Adrenal gland (tissue), 19 donors: Measurements from ENCODE around the gene IFIT1. TPM values are rescaled to one million over a fixed set of nuclear protein-coding genes. Genes with fewer than 3 reads are reported as not detected.

Experiments used
- DNase-seq, 7 donors: peaks; one replicate each; pipeline ENCODE4 v3.0.0-alpha.2; 2019 to 2020
- H3K27ac ChIP-seq, 5 donors: fragments of 200-600 bp; sonication (generic) in 4 of 5; 1 replicate in 3 of 5; 2 replicates in 2 of 5; pipeline versions ENCODE4 v1.5.1 to v1.8.0; 2016 to 2020; ENCODE audit warnings: mild to moderate bottlenecking in 1 of 5
- H3K27me3 ChIP-seq: fragments of 200-600 bp; 2 replicates; pipeline ENCODE4 v1.8.0; 2021
- H3K36me3 ChIP-seq, 2 donors: fragments of 200-600 bp; replicated peaks in 1 of 2; 1 replicate in 1 of 2; 2 replicates in 1 of 2; pipeline versions ENCODE4 v1.5.1 to v1.8.0; 2018 to 2022
- H3K4me1 ChIP-seq, 2 donors: fragments of 200-600 bp; replicated peaks in 1 of 2; 1 replicate in 1 of 2; 2 replicates in 1 of 2; pipeline versions ENCODE4 v1.5.1 to v1.8.0; 2018 to 2021
- H3K4me3 ChIP-seq, 4 donors: fragments of 200-600 bp; sonication (generic) in 3 of 4; one replicate each; pipeline ENCODE4 v1.5.1; 2016 to 2018
- H3K9me3 ChIP-seq, 3 donors: fragments of 200-600 bp; sonication (generic) in 1 of 3; replicated peaks in 1 of 3; 1 replicate in 2 of 3; 2 replicates in 1 of 3; pipeline versions ENCODE4 v1.5.1 to v1.8.0; 2016 to 2021
- POLR2A ChIP-seq, 2 donors: fragments of 450-650 bp; IDR thresholded peaks; one replicate each; pipeline ENCODE4 v1.6.1; 2017; ENCODE audit warnings: antibody characterized with exemption in 2 of 2, mild to moderate bottlenecking in 2 of 2, moderate library complexity in 1 of 2
- WGBS, 4 donors: extraction: QIAGEN DNeasy Blood & Tissue Kit in 2 of 4; methylation state at CpG; one replicate each; pipeline versions ENCODE4 v1.1.5 to v1.1.7; 2013 to 2017; 5-methylcytosine and 5-hydroxymethylcytosine counted together
- intact Hi-C, 2 donors: fragments of 100-400 bp; cut with DNase I; formaldehyde crosslinking; loops; one replicate each; pipeline versions ENCODE4 v1.14.1 to v1.15.0; 2022 to 2023
- long read RNA-seq, 10 donors: library from polyadenylated mRNA in 3 of 10; unstranded in 2 of 10; stranded (forward) in 1 of 10; transcript quantifications; one replicate each; pipeline ENCODE4 v2.0.0 and lab custom pipeline, GENCODE V29; 2021 to 2026
- polyA plus RNA-seq, 3 donors: library from polyadenylated mRNA; stranded (reverse); fragments of 200-250 nt in 2 of 3; fragments of 350-450 nt in 1 of 3; fragmentation: Illumina TruSeq in 1 of 3; extraction: RNeasy Lipid Tissue Mini Kit (QIAGEN cat#74804) in 1 of 3; gene quantifications; one replicate each; pipeline ENCODE4 v1.2.3, GENCODE V29; 2013 to 2014
- total RNA-seq, 9 donors: library from RNA; depleted of rRNA in 4 of 9; stranded (reverse); fragments of >200 nt in 4 of 9; fragments of 120-200 nt in 1 of 9; fragmentation: NEBNext Ultra II Directional in 1 of 9; extraction: Animal tissue kit (Norgen Biotek cat#: 25700) in 1 of 9; gene quantifications; one replicate each; pipeline versions ENCODE4 v1.1.0 to v1.2.4, GENCODE V29; 2013 to 2023
- TF ChIP-seq, protein P1 (sequence below), 6 experiments: fragments of 450-650 bp in 4 of 6; fragments of 200-600 bp in 2 of 6; sonication (generic) in 1 of 6; IDR thresholded peaks; 1 replicate in 5 of 6; 2 replicates in 1 of 6; pipeline versions ENCODE4 v1.5.1 to v1.8.0; 2016 to 2021; ENCODE audit warnings: antibody characterized with exemption in 6 of 6, mild to moderate bottlenecking in 2 of 6, moderate library complexity in 1 of 6
- donor health status: healthy with polysubstance abuse.
- donor health status: Bipolar disorder and iron deficiency.
- donor health status: DM: yes; HTN: yes; CAD: no.
- donor health status: DM: no; HTN: no; CAD: no.
- donor health status: DM: no; HTN: no; CAD: no.
- donor health status: DM: yes; HTN: yes; CAD: no.

Gene IFIT1, protein sequence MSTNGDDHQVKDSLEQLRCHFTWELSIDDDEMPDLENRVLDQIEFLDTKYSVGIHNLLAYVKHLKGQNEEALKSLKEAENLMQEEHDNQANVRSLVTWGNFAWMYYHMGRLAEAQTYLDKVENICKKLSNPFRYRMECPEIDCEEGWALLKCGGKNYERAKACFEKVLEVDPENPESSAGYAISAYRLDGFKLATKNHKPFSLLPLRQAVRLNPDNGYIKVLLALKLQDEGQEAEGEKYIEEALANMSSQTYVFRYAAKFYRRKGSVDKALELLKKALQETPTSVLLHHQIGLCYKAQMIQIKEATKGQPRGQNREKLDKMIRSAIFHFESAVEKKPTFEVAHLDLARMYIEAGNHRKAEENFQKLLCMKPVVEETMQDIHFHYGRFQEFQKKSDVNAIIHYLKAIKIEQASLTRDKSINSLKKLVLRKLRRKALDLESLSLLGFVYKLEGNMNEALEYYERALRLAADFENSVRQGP
- total RNA-seq = 10 to 100 TPM; 20.9 to 85.7 (median 62.3) TPM
- 100 to 1,000 TPM in 1 of 3 donors, 10 to 100 TPM in 2; 24.8 to 168 (median 32.8) TPM for polyA plus RNA-seq
- long read RNA-seq, donor 1, transcript IFIT1-201 (2 exons, 1,880 nt) = major isoform, 22 of 22 reads
- long read RNA-seq, donor 1, partial matches to known transcripts = 0 of 22 reads
- long read RNA-seq, donor 1, other reads (novel, unspliced or antisense) = 0 of 22 reads
- long read RNA-seq, donor 2, transcript IFIT1-201 (2 exons, 1,880 nt) = major isoform, 12 of 12 reads
- long read RNA-seq, donor 2, partial matches to known transcripts = 0 of 12 reads
- long read RNA-seq, donor 2, other reads (novel, unspliced or antisense) = 0 of 12 reads
- long read RNA-seq, donor 3, full-length matches to known transcripts = 18 of 32 reads
- long read RNA-seq, donor 3, partial matches to known transcripts = 14 of 32 reads
- long read RNA-seq, donor 3, other reads (novel, unspliced or antisense) = 0 of 32 reads
- long read RNA-seq, donor 4, transcript IFIT1-201 (2 exons, 1,880 nt) = major isoform, 99 of 106 reads
- long read RNA-seq, donor 4, partial matches to known transcripts = 0 of 106 reads
- long read RNA-seq, donor 4, other reads (novel, unspliced or antisense) = 7 of 106 reads
- long read RNA-seq, donor 5, transcript IFIT1-201 (2 exons, 1,880 nt) = major isoform, 123 of 133 reads
- long read RNA-seq, donor 5, partial matches to known transcripts = 4 of 133 reads
- long read RNA-seq, donor 5, other reads (novel, unspliced or antisense) = 6 of 133 reads
- long read RNA-seq, donor 6, transcript IFIT1-201 (2 exons, 1,880 nt) = major isoform, 53 of 60 reads
- long read RNA-seq, donor 6, partial matches to known transcripts = 4 of 60 reads
- long read RNA-seq, donor 6, other reads (novel, unspliced or antisense) = 3 of 60 reads
- long read RNA-seq, donor 7, partial matches to known transcripts = 0 of 3 reads
- long read RNA-seq, donor 7, other reads (novel, unspliced or antisense) = 0 of 3 reads
- long read RNA-seq, donor 8, transcript IFIT1-201 (2 exons, 1,880 nt) = major isoform, 17 of 17 reads
- long read RNA-seq, donor 8, partial matches to known transcripts = 0 of 17 reads
- long read RNA-seq, donor 8, other reads (novel, unspliced or antisense) = 0 of 17 reads
- long read RNA-seq, donor 9, transcript IFIT1-201 (2 exons, 1,880 nt) = major isoform, 22 of 38 reads
- long read RNA-seq, donor 9, partial matches to known transcripts = 16 of 38 reads
- long read RNA-seq, donor 9, other reads (novel, unspliced or antisense) = 0 of 38 reads
- long read RNA-seq, donor 10, transcript IFIT1-201 (2 exons, 1,880 nt) = major isoform, 19 of 26 reads
- long read RNA-seq, donor 10, partial matches to known transcripts = 7 of 26 reads
- long read RNA-seq, donor 10, other reads (novel, unspliced or antisense) = 0 of 26 reads

DNA sequence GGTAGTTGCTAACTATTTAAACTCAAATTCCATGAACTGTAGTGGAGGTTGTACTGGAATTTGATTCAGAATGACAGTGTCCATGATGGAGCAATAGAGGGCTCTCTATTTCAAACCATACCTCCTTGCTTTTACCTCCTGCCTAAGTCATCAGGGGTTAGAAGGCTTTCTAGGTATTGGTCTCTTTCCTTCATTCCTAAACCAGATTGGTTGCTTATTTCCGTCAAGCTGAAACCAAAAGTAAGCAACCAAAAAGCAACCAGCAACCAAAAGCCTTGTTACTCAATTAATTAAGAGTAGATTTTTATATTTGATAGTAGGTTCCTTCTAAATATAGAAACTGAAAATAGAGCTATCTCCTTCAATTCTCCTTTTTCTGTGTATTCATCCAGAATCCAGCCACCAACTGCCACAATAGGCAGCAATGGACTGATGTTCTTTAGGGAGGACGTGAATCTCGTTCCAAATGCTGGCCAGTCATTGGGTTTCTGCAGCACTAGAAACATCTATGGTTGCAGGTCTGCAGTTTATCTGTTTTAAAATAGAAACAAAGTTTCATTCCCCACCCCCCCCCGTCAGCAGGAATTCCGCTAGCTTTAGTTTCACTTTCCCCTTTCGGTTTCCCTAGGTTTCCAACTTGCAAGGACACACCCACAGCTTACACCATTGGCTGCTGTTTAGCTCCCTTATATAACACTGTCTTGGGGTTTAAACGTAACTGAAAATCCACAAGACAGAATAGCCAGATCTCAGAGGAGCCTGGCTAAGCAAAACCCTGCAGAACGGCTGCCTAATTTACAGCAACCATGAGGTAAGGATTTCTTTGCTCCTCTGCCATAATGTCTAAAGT is at the start of gene IFIT1:
Gene IFIT1, plus strand, starts transcription at position 717 of the 850 bp plus-strand sequence. Its CDS starts 90 bp downstream, at position 807.
- 1 to 4% (median 1%) methylated on average over 8 of the region's 8 CpGs for WGBS, 4 donors
- TF ChIP-seq, protein P1, sequence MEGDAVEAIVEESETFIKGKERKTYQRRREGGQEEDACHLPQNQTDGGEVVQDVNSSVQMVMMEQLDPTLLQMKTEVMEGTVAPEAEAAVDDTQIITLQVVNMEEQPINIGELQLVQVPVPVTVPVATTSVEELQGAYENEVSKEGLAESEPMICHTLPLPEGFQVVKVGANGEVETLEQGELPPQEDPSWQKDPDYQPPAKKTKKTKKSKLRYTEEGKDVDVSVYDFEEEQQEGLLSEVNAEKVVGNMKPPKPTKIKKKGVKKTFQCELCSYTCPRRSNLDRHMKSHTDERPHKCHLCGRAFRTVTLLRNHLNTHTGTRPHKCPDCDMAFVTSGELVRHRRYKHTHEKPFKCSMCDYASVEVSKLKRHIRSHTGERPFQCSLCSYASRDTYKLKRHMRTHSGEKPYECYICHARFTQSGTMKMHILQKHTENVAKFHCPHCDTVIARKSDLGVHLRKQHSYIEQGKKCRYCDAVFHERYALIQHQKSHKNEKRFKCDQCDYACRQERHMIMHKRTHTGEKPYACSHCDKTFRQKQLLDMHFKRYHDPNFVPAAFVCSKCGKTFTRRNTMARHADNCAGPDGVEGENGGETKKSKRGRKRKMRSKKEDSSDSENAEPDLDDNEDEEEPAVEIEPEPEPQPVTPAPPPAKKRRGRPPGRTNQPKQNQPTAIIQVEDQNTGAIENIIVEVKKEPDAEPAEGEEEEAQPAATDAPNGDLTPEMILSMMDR (IDR thresholded peaks at IDR 0.05) = no peak
- peak; percentile 68 to 90 for TF ChIP-seq POLR2A (IDR thresholded peaks at IDR 0.05)
- Histone ChIP-seq H3K4me1 (peaks cover 17 to 40% of the 10 kb centered on the region in 2 donors), H3K9me3 (no peaks in the 10 kb centered on the region), H3K27ac (peak within 1 kb of the TSS; percentile 66 to 88 (median 86)), H3K36me3 (no peaks in the 10 kb centered on the region), H3K27me3 (no peaks in the 10 kb centered on the region), H3K4me3 (peak within 1 kb of the TSS; percentile 38 to 56 (median 52))
- peak; percentile 54 to 90 (median 78) for DNase-seq
- intact Hi-C loops = no loop called here

DNA sequence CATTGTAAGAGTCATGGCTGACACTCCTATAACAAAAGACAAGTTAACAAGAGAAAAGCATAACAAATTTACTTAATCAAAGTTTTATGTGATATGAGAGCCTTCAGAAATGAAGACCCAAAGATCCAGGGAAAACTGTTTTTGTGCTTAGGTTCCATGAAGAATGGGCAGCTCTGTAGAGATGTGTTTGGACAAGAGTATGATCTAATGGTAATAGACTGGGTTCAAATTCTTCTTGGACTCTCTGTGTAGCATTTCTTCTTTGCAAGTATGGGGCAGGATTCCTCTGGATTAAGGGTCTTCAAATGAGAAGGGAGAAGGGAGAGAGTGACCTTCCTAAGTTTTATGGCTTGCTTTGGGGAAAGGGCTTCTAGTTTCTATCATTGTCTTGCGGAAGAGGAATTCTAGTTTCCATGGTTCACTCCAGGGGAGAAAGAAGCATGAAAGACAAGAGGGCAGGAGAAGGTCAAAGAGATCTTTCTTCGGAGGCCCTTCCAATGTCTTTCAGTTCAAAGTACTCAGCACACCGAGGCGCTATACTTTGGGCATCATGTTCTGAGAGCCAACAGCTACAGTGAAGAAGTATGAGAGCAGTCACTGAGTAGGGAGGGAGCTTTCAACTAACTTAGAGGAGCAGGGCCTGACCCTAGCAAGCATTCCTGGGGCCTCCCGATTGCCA is 49.2 kb upstream of the IFIT1 start:
- intact Hi-C loops = no loop called here
- H3K4me3 ChIP-seq = no peak overlapping the region
- peaks cover 0 to 9% of the 10 kb centered on the region in 2 donors for H3K36me3 ChIP-seq
- peaks cover 13 to 26% of the 10 kb centered on the region in 2 donors for H3K4me1 ChIP-seq
- no peaks in the 10 kb centered on the region for H3K27me3 ChIP-seq
- 88 to 92% (median 90%) methylated on average over 5 of the region's 5 CpGs for WGBS, 4 donors
- no peaks in the 10 kb centered on the region for H3K9me3 ChIP-seq
- TF ChIP-seq POLR2A (IDR thresholded peaks at IDR 0.05) = no peak
- TF ChIP-seq, protein P1 (IDR thresholded peaks at IDR 0.05) = no peak
- DNase-seq = no peak
- H3K27ac ChIP-seq = peak overlapping the region in 3 of 5 donors; percentile 40 to 63 (median 52)

DNA sequence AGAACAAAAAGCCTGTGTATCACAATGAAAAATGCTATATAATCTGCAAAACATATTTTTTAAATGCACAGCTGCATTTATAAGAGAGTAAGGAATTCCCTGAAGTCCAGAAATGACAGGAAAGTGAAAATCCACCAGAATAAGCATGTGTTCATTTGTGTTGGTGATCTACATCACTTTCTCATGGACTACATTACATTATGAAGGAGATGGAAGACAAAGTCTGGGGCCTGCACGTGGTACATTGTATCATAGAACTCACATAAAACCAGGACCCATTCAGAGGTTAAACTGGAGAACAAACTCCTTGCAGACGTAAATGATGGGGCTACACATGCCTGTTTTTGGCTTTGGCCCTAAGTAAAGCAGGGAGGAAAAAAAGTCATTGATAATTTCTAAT is 48.3 kb upstream of the IFIT1 start:
- H3K4me1 ChIP-seq = peaks cover 13 to 34% of the 10 kb centered on the region in 2 donors
- TF ChIP-seq, protein P1 (IDR thresholded peaks at IDR 0.05) = no peak
- TF ChIP-seq POLR2A (IDR thresholded peaks at IDR 0.05) = no peak
- no peak overlapping the region for H3K27ac ChIP-seq
- peaks cover 0 to 3% of the 10 kb centered on the region in 2 donors for H3K36me3 ChIP-seq
- no peaks in the 10 kb centered on the region for H3K9me3 ChIP-seq
- no peak for DNase-seq
- WGBS, 4 donors = 76 to 83% (median 81%) methylated on average over 2 of the region's 2 CpGs
- H3K4me3 ChIP-seq = no peak overlapping the region
- intact Hi-C loops = no loop called here
- H3K27me3 ChIP-seq = no peaks in the 10 kb centered on the region
